ENCODE results near the gene SLC8A2. TPM values are rescaled to one million over a fixed set of nuclear protein-coding genes. Genes with fewer than 3 reads are reported as not detected.

Gene SLC8A2
- total RNA-seq, 1 donor from 2014 or later = 0.39 TPM

- intact Hi-C loops (cut with micrococcal nuclease) = no loop called here
Observed at GRCh38 chr19:47503826-47504150, 32.1 kb upstream of the SLC8A2 start.

- intact Hi-C loops (cut with micrococcal nuclease) = no loop called here
Observed at GRCh38 chr19:47503130-47503825, 31.6 kb upstream of the SLC8A2 start.

GRCh38 chr19:47499863-47500830, 28.5 kb upstream of the SLC8A2 start:
- intact Hi-C loops (cut with micrococcal nuclease) = no loop called here

GRCh38 chr19:47499371-47499770, 27.7 kb upstream of the SLC8A2 start:
- intact Hi-C loops (cut with micrococcal nuclease) = no loop called here

- intact Hi-C loops (cut with micrococcal nuclease) = no loop called here
Observed at GRCh38 chr19:47498561-47498960, 26.9 kb upstream of the SLC8A2 start.

- intact Hi-C loops (cut with micrococcal nuclease) = no loop called here
Observed at GRCh38 chr19:47497821-47498520, 26.3 kb upstream of the SLC8A2 start.

- intact Hi-C loops (cut with micrococcal nuclease) = no loop called here
Observed at GRCh38 chr19:47497050-47497766, 25.5 kb upstream of the SLC8A2 start.

GRCh38 chr19:47495478-47496372, 24.0 kb upstream of the SLC8A2 start:
- intact Hi-C loops (cut with micrococcal nuclease) = no loop called here

- intact Hi-C loops (cut with micrococcal nuclease) = no loop called here
Observed at GRCh38 chr19:47494729-47495128, 23.0 kb upstream of the SLC8A2 start.

GRCh38 chr19:47494211-47494547, 22.5 kb upstream of the SLC8A2 start:
- intact Hi-C loops (cut with micrococcal nuclease) = no loop called here

- intact Hi-C loops (cut with micrococcal nuclease) = no loop called here
Observed at GRCh38 chr19:47493378-47494210, 21.9 kb upstream of the SLC8A2 start.

GRCh38 chr19:47492571-47493377, 21.1 kb upstream of the SLC8A2 start:
- intact Hi-C loops (cut with micrococcal nuclease) = no loop called here

- intact Hi-C loops (cut with micrococcal nuclease) = no loop called here
Observed at GRCh38 chr19:47492137-47492533, 20.4 kb upstream of the SLC8A2 start.

GRCh38 chr19:47491358-47492136, 19.9 kb upstream of the SLC8A2 start:
- intact Hi-C loops (cut with micrococcal nuclease) = no loop called here

GRCh38 chr19:47490847-47491246, 19.2 kb upstream of the SLC8A2 start:
- intact Hi-C loops (cut with micrococcal nuclease) = no loop called here

- intact Hi-C loops (cut with micrococcal nuclease) = no loop called here
Observed at GRCh38 chr19:47490031-47490430, 18.3 kb upstream of the SLC8A2 start.

- intact Hi-C loops (cut with micrococcal nuclease) = no loop called here
Observed at GRCh38 chr19:47489072-47489914, 17.6 kb upstream of the SLC8A2 start.

Data from T-helper 2 cell treated with Interferon-gamma antibody and Interleukin-4, amounts not matched to agents 100 ng/mL and 5 ng/mL, for 36 hours (primary cell).